DMS 273 treated with DMSO at 0.1 percent for 48 hours (cell line): ENCODE data around the gene APOM.

ENCODE experiments used
- DNase-seq: peaks from one replicate; lab custom pipeline; 2025; lab: John Stamatoyannopoulos, UW

Gene APOM

DNA sequence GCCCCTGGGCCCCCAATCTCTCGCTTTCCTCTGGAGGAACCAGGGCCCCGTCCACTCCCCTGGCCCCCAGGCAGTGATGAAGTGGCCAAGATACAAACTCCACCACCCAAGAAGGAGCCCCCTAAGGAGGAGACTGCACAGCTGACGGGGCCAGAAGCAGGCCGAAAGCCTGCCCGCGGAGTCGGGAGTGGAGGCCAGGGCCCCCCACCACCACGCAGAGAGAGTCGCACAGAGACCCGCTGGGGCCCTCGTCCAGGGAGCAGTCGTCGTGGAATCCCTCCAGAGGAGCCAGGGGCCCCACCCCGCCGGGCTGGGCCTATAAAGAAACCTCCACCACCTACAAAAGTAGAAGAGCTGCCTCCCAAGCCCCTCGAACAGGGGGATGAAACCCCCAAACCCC, 24.5 kb upstream of the APOM start:
- no peak for DNase-seq

GRCh38 chr6:31631681-31632278, 23.9 kb upstream of the APOM start:
- DNase-seq: no peak

DNA sequence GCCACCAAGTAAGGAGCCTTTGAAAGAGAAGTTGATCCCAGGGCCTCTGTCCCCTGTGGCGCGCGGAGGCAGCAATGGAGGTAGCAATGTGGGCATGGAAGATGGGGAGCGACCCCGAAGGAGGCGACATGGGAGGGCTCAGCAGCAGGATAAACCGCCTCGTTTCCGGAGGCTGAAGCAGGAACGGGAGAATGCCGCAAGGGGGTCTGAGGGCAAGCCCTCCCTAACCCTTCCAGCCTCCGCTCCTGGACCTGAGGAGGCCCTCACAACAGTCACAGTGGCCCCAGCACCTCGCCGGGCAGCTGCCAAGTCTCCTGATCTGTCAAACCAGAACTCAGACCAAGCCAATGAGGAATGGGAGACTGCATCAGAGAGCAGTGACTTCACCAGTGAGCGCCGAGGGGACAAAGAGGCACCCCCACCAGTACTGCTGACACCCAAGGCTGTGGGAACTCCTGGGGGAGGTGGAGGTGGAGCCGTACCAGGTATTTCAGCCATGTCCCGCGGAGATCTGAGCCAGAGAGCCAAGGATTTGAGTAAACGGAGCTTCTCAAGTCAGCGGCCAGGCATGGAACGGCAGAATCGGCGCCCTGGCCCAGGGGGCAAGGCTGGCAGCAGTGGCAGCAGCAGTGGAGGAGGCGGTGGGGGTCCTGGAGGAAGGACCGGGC, 23.3 kb upstream of the APOM start:
- DNase-seq: no peak

DNA sequence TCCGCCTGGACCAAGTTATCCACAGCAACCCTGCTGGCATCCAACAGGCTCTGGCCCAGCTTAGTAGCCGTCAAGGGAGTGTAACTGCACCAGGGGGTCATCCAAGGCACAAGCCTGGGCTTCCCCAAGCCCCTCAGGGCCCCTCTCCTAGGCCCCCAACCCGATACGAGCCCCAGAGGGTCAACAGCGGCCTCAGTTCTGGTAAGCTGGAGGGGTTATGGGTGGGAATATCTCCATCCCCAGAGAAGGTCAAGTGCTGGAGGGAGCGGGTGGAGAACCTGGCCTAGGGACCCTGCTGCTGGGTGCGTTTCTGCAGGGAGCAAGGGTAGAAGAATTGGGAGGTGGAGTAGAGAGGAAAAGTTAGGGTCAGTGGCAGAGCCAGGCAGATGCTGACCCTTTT, 22.2 kb upstream of the APOM start:
- no peak for DNase-seq

DNA sequence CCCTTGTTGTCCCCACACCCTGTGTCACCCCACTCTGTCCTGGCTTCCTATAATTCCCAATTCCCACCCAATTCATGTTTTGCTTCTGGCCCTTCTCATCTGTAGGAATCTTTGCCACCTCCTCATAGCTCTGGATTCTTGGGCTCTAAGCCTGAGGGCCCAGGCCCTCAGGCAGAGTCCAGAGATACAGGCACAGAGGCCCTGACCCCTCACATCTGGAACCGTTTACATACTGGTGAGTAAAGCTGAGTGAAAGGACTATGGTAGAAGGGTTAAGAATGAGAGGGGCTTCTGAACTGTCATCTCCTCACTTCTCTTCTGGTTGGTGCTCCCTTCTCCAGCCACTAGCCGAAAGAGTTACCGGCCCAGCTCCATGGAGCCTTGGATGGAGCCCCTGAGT, 21.6 kb upstream of the APOM start:
- no peak for DNase-seq

GRCh38 chr6:31634969-31635575, 20.6 kb upstream of the APOM start:
- DNase-seq: no peak

- DNase-seq: no peak
These were observed 18.7 kb upstream of the APOM start for GRCh38 chr6:31636698-31637596.

DNA sequence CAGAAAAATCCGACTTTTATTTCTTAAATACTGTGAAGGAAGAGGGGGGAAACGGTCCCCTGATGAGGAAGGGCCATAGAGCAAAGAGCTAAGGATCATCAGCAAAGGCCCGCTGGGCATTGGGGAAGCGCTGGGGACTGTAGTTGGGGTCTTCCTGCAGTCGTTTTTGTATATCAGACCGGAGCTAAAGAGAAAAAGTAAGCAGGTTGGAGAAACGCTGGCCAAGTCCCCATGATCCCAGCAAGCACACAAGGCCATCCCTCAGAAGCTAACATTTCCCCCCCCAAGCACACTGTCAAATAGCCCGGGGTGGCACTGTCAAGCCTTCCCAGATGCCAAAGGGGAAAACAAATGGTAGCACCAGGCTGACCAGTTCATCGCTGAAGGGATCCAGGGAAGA, 16.7 kb upstream of the APOM start:
- no peak for DNase-seq

DNA sequence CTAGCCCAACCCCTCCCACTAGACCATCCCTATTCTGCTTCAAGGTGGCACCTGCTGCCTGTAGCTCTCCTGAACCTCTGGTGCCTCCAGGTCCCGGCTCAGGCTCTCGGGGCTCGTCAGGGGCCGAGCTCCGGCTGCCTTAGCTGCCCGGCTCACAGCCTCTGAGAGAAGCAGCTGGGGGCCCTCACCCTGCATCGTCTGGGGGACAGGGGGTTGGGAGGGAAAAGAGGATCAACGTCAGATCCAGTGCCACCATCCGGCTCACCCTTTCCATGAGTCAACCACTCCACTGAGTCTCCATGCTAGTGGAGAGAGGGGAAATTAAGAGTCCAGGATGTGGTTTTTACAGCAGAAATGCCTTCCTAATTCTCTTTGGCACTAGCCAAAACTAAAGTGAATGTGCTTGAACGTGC, 16.2 kb upstream of the APOM start:
- DNase-seq: no peak

GRCh38 chr6:31640612-31641011, 15.1 kb upstream of the APOM start:
- no peak for DNase-seq

DNA sequence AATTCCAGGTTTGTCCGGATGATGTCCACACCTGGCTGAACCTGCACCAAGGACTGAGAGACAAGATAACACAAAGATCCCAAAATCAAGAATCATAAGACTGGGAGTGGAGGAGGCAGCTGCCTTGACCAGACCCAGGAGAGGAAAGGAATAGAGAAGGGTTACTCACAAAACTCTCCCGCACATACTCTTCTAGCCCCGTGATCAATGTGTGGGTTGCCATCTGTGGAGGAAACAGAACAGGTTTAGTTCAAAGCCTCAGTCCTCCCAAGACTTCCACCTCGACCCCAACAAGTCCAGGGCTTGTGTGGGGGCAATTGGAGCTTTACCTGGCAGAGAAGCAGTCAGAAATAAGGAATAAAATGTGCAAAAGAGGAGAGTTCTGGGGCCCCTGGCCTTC, 14.3 kb upstream of the APOM start:
- no peak for DNase-seq

DNA sequence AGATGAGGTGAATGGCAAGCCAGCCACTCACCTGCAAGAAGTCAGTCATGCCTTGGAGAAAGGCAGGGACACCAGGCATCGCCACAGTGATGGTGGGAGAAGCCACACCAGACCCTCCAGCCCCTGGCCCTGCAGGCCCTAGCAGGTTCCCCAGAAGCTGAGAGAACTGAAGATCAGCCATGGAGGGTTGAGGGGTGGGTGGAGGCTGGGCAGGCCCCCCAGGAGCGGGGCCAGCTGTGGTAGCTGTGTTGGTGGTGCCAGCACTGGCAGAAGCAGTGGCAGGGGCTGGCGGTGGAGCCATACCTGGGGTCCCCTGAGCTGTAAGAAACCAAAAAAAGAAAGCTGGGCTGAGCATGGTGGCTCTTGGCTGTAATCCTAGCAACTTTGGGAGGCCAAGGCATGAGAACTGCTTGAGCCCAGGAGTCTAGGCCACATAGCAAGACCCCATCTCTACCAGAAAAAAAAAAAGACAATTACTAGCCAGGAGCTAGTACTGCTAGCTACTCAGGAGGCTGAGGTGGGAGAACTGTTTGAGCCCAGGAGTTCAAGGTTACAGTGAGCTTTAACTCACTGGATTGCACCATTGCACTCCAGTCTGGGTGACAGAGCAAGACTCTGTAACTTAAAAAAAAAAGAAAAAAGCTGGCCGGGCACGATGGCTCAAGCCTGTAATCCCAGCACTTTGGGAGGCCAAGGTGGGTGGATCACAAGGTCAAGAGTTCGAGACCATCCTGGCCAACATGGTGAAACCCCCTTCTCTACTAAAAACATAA, 12.7 kb upstream of the APOM start:
- no peak for DNase-seq

- no peak for DNase-seq
These were observed 11.8 kb upstream of the APOM start for GRCh38 chr6:31643818-31644454.

DNA sequence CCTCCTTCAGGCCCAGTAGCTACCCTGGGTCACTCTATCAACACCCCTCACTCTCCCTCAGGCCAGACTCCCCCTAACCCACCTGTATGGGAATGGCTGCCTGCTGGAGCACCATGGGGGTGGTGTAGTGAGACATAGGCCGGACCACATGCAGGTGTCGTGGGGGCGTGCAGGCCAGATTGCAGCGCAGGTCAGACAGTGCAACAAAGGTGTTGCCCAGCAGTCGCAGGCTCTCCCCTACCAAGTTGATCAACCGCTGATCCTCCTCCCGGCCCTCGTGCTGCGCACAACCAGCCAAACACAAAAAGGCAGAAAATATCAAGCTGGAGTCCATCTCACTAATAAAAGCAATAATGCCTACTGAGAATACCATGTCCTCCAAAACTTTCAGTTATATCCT, 10.4 kb upstream of the APOM start:
- DNase-seq: no peak

GRCh38 chr6:31651602-31652191, 4.0 kb upstream of the APOM start:
- peak; percentile 65 for DNase-seq

GRCh38 chr6:31652925-31653724, 2.6 kb upstream of the APOM start:
- no peak for DNase-seq

GRCh38 chr6:31654574-31655348, 933 bp upstream of the APOM start:
- DNase-seq: no peak

DNA sequence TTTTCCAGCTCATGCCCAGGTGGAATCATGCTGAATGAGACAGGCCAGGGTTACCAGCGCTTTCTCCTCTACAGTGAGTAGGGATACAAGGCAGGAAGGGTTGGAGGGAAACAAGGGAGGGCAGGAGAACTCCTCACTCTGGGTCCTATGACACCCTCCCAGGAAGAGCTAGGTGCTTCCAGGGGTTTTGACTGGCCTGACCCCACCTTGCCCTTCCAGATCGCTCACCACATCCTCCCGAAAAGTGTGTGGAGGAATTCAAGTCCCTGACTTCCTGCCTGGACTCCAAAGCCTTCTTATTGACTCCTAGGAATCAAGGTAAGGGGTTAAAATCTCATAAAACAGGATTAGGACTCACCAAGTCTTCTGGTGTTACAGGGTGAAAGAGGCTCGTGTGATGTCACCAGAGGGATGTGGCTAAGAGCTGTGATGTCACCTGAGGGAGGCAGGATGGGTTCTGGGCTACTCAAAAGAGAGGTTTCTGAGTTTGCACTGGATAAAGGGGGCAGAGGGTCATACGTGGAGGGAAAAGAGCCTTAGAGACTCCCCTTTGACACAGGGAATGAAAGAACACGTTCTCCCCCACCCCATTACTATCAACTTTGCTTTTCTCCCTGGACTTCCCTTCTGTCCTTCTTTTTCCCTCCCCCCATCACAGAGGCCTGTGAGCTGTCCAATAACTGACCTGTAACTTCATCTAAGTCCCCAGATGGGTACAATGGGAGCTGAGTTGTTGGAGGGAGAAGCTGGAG, 1.9 kb downstream of the APOM start:
- no peak for DNase-seq
